CD14-positive monocyte (primary cell): Measurements from ENCODE around the gene LTB4R2. TPM values are rescaled to one million over a fixed set of nuclear protein-coding genes. Genes with fewer than 3 reads are reported as not detected.

Experiments used
- DNase-seq, 3 donors: peaks; one replicate each; pipeline ENCODE4 v3.0.0-alpha.2; 2011 to 2022
- H2AFZ ChIP-seq: 2 replicates; pipeline ENCODE4 v1.6.0; 2012; ENCODE audit warnings: mild to moderate bottlenecking, low read depth, low read length, inconsistent platforms; ENCODE audit not compliant: insufficient read depth, poor library complexity, severe bottlenecking
- H3K27ac ChIP-seq, 2 donors: 1 replicate in 1 of 2; 2 replicates in 1 of 2; pipeline ENCODE4 v1.5.1; 2012 to 2013; ENCODE audit warnings: low read length in 2 of 2, control low read depth in 1 of 2, inconsistent platforms in 1 of 2, low read depth in 1 of 2, mild to moderate bottlenecking in 1 of 2
- H3K27me3 ChIP-seq, 2 donors: one replicate each; pipeline versions ENCODE4 v1.6.0 to v1.6.1; 2011 to 2013; ENCODE audit warnings: low read length in 2 of 2; ENCODE audit not compliant: control insufficient read depth in 2 of 2, insufficient read depth in 2 of 2
- H3K36me3 ChIP-seq, 2 donors: replicated peaks in 1 of 2; 1 replicate in 1 of 2; 2 replicates in 1 of 2; pipeline versions ENCODE4 v1.5.1 to v1.6.1; 2012 to 2013; ENCODE audit warnings: low read length in 2 of 2, control low read depth in 1 of 2, inconsistent platforms in 1 of 2, mild to moderate bottlenecking in 1 of 2; ENCODE audit not compliant: insufficient read depth in 2 of 2, control insufficient read depth in 1 of 2
- H3K4me1 ChIP-seq, 2 donors: 1 replicate in 1 of 2; 2 replicates in 1 of 2; pipeline versions ENCODE4 v1.5.1 to v1.6.1; 2012 to 2013; ENCODE audit warnings: low read length in 2 of 2, control low read depth in 1 of 2, inconsistent platforms in 1 of 2, mild to moderate bottlenecking in 1 of 2, moderate library complexity in 1 of 2; ENCODE audit not compliant: insufficient read depth in 2 of 2, control insufficient read depth in 1 of 2
- H3K4me2 ChIP-seq: replicated peaks from 2 replicates; pipeline ENCODE3; 2012; ENCODE audit warnings: low read length, moderate library complexity, mild to moderate bottlenecking; ENCODE audit not compliant: poor library complexity, severe bottlenecking; ENCODE audit errors: extremely low read depth
- H3K4me3 ChIP-seq, 3 experiments: fragments of 200-600 bp in 1 of 3; sonication (generic) in 1 of 3; replicated peaks in 1 of 3; 1 replicate in 2 of 3; 2 replicates in 1 of 3; pipeline ENCODE4 v1.5.1; 2011 to 2013; ENCODE audit warnings: low read length in 3 of 3, mild to moderate bottlenecking in 3 of 3, control low read depth in 2 of 3, low read depth in 2 of 3, inconsistent platforms in 1 of 3, moderate library complexity in 1 of 3
- H3K79me2 ChIP-seq: 2 replicates; pipeline ENCODE4 v1.6.0; 2012; ENCODE audit warnings: mild to moderate bottlenecking, control low read depth, inconsistent platforms, low read length, moderate library complexity; ENCODE audit not compliant: insufficient read depth
- H3K9ac ChIP-seq: 2 replicates; pipeline ENCODE4 v1.6.0; 2017; ENCODE audit warnings: low read length, mild to moderate bottlenecking; ENCODE audit not compliant: insufficient read depth, poor library complexity, severe bottlenecking
- H3K9me3 ChIP-seq, 2 donors: replicated peaks in 1 of 2; 1 replicate in 1 of 2; 2 replicates in 1 of 2; pipeline versions ENCODE4 v1.5.1 to v1.6.1; 2012 to 2013; ENCODE audit warnings: low read length in 2 of 2, control low read depth in 1 of 2; ENCODE audit not compliant: control insufficient read depth in 1 of 2, insufficient read depth in 1 of 2
- H4K20me1 ChIP-seq: 2 replicates; pipeline ENCODE4 v1.6.0; 2012; ENCODE audit warnings: mild to moderate bottlenecking, low read length, control low read depth, moderate library complexity; ENCODE audit not compliant: insufficient read depth
- H3K27ac Mint-ChIP-seq, 7 donors: one replicate each; pipeline ENCODE4 v1.8.0; 2020; ENCODE audit warnings: mild to moderate bottlenecking in 7 of 7, mixed read lengths in 7 of 7, moderate library complexity in 6 of 7, inconsistent platforms in 2 of 7
- H3K27me3 Mint-ChIP-seq, 3 donors: one replicate each; pipeline ENCODE4 v1.8.0; 2021 to 2022; ENCODE audit warnings: low read depth in 3 of 3, mild to moderate bottlenecking in 3 of 3, mixed read lengths in 3 of 3, moderate library complexity in 3 of 3, inconsistent platforms in 1 of 3
- H3K36me3 Mint-ChIP-seq, 2 donors: one replicate each; pipeline ENCODE4 v1.8.0; 2020; ENCODE audit warnings: mixed read lengths in 2 of 2, inconsistent platforms in 1 of 2, mild to moderate bottlenecking in 1 of 2
- H3K4me1 Mint-ChIP-seq: one replicate; pipeline ENCODE4 v1.8.0; 2020; ENCODE audit warnings: mild to moderate bottlenecking, mixed read lengths
- H3K4me3 Mint-ChIP-seq, 2 donors: one replicate each; pipeline ENCODE4 v1.8.0; 2020; ENCODE audit warnings: mild to moderate bottlenecking in 2 of 2, mixed read lengths in 2 of 2, moderate library complexity in 1 of 2
- H3K9me3 Mint-ChIP-seq, 7 donors: one replicate each; pipeline ENCODE4 v1.8.0; 2020 to 2022; ENCODE audit warnings: mixed read lengths in 7 of 7, mild to moderate bottlenecking in 6 of 7, moderate library complexity in 6 of 7, inconsistent platforms in 2 of 7
- CTCF ChIP-seq: fragments of 200-600 bp; IDR thresholded peaks from one replicate; pipeline ENCODE4 v1.8.0; 2022; ENCODE audit warnings: antibody characterized with exemption, mild to moderate bottlenecking
- WGBS: methylation state at CpG from one replicate; pipeline ENCODE4 v1.1.5; 2013; ENCODE audit warnings: missing lambda C conversion rate; ENCODE audit not compliant: insufficient coverage; 5-methylcytosine and 5-hydroxymethylcytosine counted together
- intact Hi-C, 2 donors: fragments of 100-400 bp; cut with micrococcal nuclease; formaldehyde crosslinking; loops; one replicate each; pipeline versions ENCODE4 v1.15.0 to v1.15.1; 2023
- polyA plus RNA-seq, 3 donors: library from polyadenylated mRNA; depleted of rRNA in 1 of 3; unstranded in 2 of 3; stranded (reverse) in 1 of 3; fragments of 300-500 nt in 2 of 3; fragments of >200 nt in 1 of 3; fragmentation: Illumina TruSeq in 2 of 3; gene quantifications; 1 replicate in 2 of 3; 2 replicates in 1 of 3; pipeline ENCODE4 v1.2.3, GENCODE V29; 2012 to 2021

The LTB4R2 gene
- polyA plus RNA-seq, 3 donors = 2.7 to 25.1 (median 2.9) TPM

GRCh38 chr14:24262821-24263733 lies 46.9 kb upstream of the LTB4R2 start, which contains the start of gene TGM1:
Gene TGM1, minus strand, starts transcription at chr14:24263177. Its CDS starts 825 bp downstream, at chr14:24262352.
- Mint-ChIP-seq H3K4me3 (no peak within 1 kb of the TSS), H3K4me1 (peaks cover 5% of the 10 kb centered on the region), H3K36me3 (peaks cover 70 to 87% of the 10 kb centered on the region in 2 donors), H3K9me3 (no peaks in the 10 kb centered on the region), H3K27ac (peak within 1 kb of the TSS in 3 of 7 donors; percentile 27 to 42 (median 31)), H3K27me3 (peaks cover 0 to 3% (median 2%) of the 10 kb centered on the region in 3 donors)
- Histone ChIP-seq H3K79me2 (no peaks in the 10 kb centered on the region), H3K36me3 (peaks cover 55 to 94% of the 10 kb centered on the region in 2 donors), H3K27me3 (no peaks in the 10 kb centered on the region), H3K27ac (no peak within 1 kb of the TSS), H3K9ac (no peak within 1 kb of the TSS), H3K4me2 (no peak within 1 kb of the TSS), H3K4me1 (no peaks in the 10 kb centered on the region), H2AFZ (no peak within 1 kb of the TSS), H4K20me1 (no peaks in the 10 kb centered on the region), H3K9me3 (no peaks in the 10 kb centered on the region), H3K4me3 (no peak within 1 kb of the TSS)
- intact Hi-C loops = no loop called here
- DNase-seq = no peak
- 97% methylated on average over 12 of the region's 14 CpGs for WGBS
- TF ChIP-seq CTCF = no peak

- no peak for DNase-seq
- intact Hi-C loops = no loop called here
- no peak for TF ChIP-seq CTCF
- H3K4me1 Mint-ChIP-seq = peaks cover 5% of the 10 kb centered on the region
- H3K4me3 Mint-ChIP-seq = no peak overlapping the region
- Histone ChIP-seq H4K20me1 (no peaks in the 10 kb centered on the region), H3K27ac (no peak overlapping the region), H3K36me3 (peaks cover 62 to 94% of the 10 kb centered on the region in 2 donors), H3K9me3 (no peaks in the 10 kb centered on the region), H3K4me3 (no peak overlapping the region), H3K79me2 (no peaks in the 10 kb centered on the region), H3K9ac (no peak overlapping the region), H3K4me1 (no peaks in the 10 kb centered on the region), H3K4me2 (no peak overlapping the region), H3K27me3 (no peaks in the 10 kb centered on the region), H2AFZ (no peak overlapping the region)
- peak overlapping the region in 2 of 7 donors; percentile 27 to 42 for H3K27ac Mint-ChIP-seq
- H3K27me3 Mint-ChIP-seq = peaks cover 0 to 3% (median 2%) of the 10 kb centered on the region in 3 donors
- no peaks in the 10 kb centered on the region for H3K9me3 Mint-ChIP-seq
- WGBS = 100% methylated on average over 3 of the region's 6 CpGs
- H3K36me3 Mint-ChIP-seq = peaks cover 70 to 89% of the 10 kb centered on the region in 2 donors
Observed at GRCh38 chr14:24263848-24264247, 46.1 kb upstream of the LTB4R2 start.
